RWPE1 (cell line): Measurements from ENCODE around the gene SLC50A1.

Experiments used
- CTCF ChIA-PET: fragments of 350-600 bp; sonication (Branson Sonifier 250); formaldehyde crosslinking; extraction: SDS; loops from one replicate; lab custom pipeline; 2021; lab: Yijun Ruan, JAX
- POLR2A ChIA-PET: fragments of 400-600 bp; formaldehyde crosslinking; extraction: SDS; loops from one replicate; lab custom pipeline; 2020; ENCODE audit warnings: antibody characterized with exemption; ENCODE audit not compliant: low non-redundant PET; lab: Yijun Ruan, JAX
- DNase-seq: peaks from one replicate; pipeline ENCODE4 v3.0.0; 2012; ENCODE audit warnings: low spot score
- H3K27ac ChIP-seq: fragments of 450-650 bp; 2 replicates; pipeline ENCODE4 v1.5.1; 2017
- CTCF ChIP-seq: fragments of 450-650 bp; conservative IDR thresholded peaks from 2 replicates; pipeline ENCODE4 v1.5.1; 2017; ENCODE audit warnings: low read depth, mild to moderate bottlenecking

SLC50A1 gene

GRCh38 chr1:155105604-155106011 is 30.0 kb upstream of the SLC50A1 start:
- CTCF ChIA-PET, result interaction anchor here (1.0 to 2.3 kb wide), 2 partner anchors 14 to 62 kb away, joined by 3 to 7 read pairs; no protein-coding TSS in a partner anchor
- DNase-seq, result no peak
- TF ChIP-seq CTCF, result no peak

GRCh38 chr1:155106862-155107261 is 28.8 kb upstream of the SLC50A1 start:
- ChIA-PET CTCF (interaction anchor here (2.3 kb wide), 1 partner anchor 60 kb away, joined by 7 read pairs; no protein-coding TSS in a partner anchor), POLR2A (no interaction called here)
- DNase-seq, result no peak
- H3K27ac ChIP-seq, result no peak overlapping the region
- TF ChIP-seq CTCF, result no peak

More at GRCh38 chr1:155105604-155106011, 30.0 kb upstream of the SLC50A1 start:
- no peak overlapping the region for H3K27ac ChIP-seq
- POLR2A ChIA-PET, result no interaction called here

- CTCF ChIA-PET, result interaction anchor here (1.5 to 2.3 kb wide), 2 partner anchors 16 to 60 kb away, joined by 7 to 8 read pairs; no protein-coding TSS in a partner anchor
- H3K27ac ChIP-seq, result no peak overlapping the region
- TF ChIP-seq CTCF, result no peak
- no peak for DNase-seq
- POLR2A ChIA-PET, result no interaction called here
These were observed 28.1 kb upstream of the SLC50A1 start for GRCh38 chr1:155107309-155108264.

- no peak for TF ChIP-seq CTCF
- H3K27ac ChIP-seq, result no peak overlapping the region
- CTCF ChIA-PET, result interaction anchor here (0.6 to 1.5 kb wide), 2 partner anchors 17 to 38 kb away, joined by 3 to 8 read pairs; no protein-coding TSS in a partner anchor
- DNase-seq, result no peak
- POLR2A ChIA-PET, result no interaction called here
These were observed 27.4 kb upstream of the SLC50A1 start for GRCh38 chr1:155108296-155108695.

- no peak for TF ChIP-seq CTCF
- DNase-seq, result no peak
- CTCF ChIA-PET, result no interaction called here
- no peak overlapping the region for H3K27ac ChIP-seq
- POLR2A ChIA-PET, result no interaction called here
These were observed 25.3 kb upstream of the SLC50A1 start for GRCh38 chr1:155110381-155110780.

GRCh38 chr1:155110826-155111225 is 24.8 kb upstream of the SLC50A1 start:
- POLR2A ChIA-PET, result no interaction called here
- H3K27ac ChIP-seq, result no peak overlapping the region
- no peak for TF ChIP-seq CTCF
- DNase-seq, result no peak
- CTCF ChIA-PET, result no interaction called here
